Epidermal melanocyte (primary cell): ENCODE measurements around the gene PTK7.

ENCODE experiments used
- DNase-seq: peaks from one replicate; pipeline ENCODE4 v3.0.0; 2011; ENCODE audit warnings: low spot score; ENCODE audit not compliant: insufficient read length

The PTK7 gene

DNA sequence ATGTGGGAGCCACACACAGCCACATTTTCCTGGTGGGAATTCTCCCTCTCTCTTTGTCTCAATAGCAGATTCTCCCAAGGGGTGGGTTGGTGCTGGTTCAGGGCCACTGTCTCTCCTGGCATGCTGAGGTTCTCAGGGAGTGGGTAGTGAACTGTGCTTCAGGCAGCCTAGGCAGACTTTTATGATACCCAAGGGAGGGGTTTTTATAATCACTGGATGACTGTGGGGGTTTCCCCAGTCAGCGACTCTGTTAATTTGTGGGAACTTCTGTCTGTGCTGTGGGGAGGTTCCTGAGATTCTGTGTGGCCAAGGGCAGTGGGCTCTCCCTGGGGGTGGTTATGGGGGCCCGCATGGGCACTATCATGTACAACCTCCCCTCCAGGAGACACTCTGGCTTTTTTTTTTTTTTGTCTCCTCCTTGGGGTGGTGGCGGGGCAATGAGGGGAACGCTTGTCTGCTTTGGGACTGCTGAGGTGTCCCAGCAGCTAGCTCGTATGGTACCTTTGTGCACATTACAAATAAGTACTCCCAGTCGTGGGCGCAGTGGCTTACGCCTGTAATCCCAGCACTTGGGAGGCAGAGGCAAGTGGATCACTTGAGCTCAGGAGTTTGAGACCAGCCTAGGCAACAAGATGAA is 10.0 kb downstream of the PTK7 start:
- no peak for DNase-seq

DNA sequence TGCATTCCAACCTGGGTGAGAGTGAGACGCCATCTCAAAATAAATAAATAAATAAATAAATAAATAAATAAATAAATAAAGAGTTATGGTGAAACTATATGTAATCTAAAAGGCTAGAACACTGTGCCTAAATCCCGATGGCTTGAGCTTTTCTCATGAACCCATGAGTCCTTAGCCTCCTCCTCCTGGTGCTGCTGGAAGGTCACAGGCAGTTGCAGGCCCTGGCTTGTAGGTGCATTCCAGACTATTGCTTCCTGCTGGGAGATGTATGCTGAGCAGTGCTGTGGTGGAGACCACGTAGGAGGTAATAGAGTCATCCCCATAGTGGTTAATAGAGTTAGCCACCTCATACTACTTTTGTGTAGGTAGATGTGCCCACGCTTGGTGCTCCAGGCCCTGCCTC is 12.5 kb downstream of the PTK7 start:
- DNase-seq, result no peak

DNA sequence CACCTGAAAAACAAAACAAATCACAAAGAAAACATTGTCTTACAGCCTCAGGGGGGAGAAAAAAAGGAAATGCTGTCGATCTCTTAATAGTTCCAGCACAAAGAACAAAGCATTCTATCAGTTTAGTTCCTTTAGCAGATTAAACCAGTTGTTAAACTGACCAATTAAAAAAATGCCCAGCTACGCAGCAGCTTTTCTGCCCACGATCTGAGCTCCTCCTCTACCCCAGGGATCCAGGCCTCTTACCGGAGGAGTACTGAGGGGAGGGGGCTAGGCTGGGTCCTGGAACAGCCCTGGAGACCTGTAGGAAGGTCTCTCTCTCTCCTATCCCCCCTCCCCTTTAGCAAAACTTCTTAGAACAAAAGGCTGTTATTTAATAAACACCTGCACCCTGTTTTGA is 13.4 kb downstream of the PTK7 start:
- DNase-seq, result no peak

DNA sequence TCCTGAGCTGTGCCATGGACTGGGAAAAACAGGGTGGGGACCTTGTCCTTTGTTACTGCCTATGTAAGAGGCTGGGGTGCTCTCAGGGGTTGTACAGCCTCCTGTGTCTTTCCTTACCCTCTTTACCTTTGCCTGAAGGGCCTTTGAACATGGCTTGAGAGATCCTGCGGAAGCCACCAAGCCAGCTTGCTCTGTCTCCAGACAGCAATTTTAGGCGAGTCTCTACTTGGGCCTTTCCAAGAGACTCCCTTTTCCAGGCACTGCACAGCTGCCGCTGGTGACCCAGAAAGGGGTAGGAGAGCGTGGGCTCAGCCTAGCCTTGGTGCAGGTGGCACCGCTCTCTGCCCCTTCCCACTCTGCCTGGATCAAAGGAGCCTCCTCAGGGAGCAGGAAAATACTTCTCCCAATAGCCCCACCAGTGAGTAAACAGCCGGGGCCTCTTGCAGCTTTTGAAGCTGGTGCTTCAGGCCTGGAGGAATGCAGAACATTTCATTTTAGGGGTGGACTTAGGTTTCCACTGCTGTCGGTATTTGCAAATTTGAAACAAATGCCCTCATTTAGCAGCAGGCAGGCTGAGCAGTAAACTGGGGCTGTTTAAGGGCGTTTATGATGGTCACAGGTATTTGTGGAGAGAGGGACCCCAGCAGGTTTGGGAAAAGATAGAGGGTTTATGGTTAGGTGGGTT is 13.9 kb downstream of the PTK7 start:
- no peak for DNase-seq

DNA sequence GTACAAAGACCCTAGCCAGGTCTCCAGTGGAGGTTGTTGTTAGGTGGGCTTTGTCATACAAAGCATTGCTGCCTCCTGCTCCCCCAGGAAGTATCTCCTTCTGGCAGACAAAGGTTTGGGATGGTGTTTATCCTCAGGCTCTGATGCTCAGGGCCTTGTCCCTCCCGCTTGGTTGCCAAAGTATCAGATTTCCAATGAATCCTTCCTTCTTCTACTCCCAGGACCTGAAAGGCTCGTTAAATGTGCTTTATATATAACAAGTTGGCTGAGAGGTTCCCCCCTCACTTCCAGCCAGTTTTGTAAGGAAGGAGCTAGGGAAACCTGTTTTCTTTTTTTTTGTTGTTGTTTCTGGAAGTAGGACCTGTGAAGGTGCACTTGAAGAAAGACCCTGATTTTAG is 14.4 kb downstream of the PTK7 start:
- no peak for DNase-seq

DNA sequence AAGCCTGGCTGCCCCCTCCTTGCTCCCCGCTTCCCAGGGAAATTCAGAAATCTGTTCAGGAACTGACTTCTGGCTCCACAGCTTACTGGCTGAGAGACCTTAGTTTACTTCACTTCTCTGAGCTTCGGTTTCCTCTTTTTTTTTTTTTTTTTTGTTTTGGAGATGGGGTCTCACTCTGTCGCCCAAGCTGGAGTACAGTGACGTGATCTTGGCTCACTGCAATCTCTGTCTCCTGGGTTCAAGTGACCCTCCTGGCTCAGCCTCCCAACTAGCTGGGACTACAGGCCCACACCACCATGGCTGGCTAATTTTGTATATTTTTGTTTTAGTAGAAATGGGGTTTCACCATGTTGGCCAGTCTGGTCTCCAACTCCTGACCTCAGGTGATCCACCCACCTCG is 14.9 kb downstream of the PTK7 start:
- no peak for DNase-seq

DNA sequence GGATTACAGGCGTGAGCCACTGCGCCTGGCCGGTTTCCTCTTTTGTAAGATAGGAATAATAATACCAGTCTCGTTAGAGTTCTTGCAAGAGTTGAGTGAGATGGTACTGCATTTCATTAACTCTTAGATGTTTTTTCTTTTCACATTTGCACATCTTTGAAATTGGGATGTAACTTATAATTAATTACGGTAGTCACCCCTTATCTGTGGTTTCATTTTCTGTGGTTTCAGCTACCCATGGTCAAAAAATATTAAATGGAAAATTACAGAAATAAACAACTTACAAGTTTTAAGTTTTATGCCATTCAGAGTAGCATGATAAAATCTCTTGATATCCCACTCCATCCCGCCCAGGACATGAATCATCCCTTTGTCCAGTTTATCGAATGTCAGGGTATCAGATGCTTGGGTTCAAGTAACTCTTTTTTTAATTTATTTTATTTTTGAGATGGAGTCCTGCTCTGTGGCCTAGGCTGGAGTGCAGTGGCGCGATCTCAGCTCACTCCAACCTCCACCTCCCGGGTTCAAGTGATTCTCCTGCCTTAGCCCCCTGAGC is 15.4 kb downstream of the PTK7 start:
- no peak for DNase-seq

DNA sequence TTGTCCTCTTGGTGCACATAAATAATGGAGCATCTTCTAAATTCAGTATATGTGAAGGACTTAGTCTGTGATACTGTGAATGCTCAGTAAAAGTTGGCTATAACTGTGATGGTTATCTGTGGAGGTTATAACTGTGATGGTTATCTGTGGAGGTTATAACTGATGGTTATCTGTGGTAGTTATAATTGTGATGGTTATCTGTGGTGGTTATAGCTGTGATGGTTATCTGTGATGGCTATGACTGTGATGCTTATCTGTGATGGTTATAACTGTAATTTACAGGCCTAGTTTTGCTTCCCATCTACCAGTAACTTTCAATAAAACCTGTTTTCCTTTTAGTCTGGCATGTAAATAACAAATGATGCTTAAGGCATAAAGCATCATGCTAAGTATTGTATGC is 16.5 kb downstream of the PTK7 start:
- no peak for DNase-seq

DNA sequence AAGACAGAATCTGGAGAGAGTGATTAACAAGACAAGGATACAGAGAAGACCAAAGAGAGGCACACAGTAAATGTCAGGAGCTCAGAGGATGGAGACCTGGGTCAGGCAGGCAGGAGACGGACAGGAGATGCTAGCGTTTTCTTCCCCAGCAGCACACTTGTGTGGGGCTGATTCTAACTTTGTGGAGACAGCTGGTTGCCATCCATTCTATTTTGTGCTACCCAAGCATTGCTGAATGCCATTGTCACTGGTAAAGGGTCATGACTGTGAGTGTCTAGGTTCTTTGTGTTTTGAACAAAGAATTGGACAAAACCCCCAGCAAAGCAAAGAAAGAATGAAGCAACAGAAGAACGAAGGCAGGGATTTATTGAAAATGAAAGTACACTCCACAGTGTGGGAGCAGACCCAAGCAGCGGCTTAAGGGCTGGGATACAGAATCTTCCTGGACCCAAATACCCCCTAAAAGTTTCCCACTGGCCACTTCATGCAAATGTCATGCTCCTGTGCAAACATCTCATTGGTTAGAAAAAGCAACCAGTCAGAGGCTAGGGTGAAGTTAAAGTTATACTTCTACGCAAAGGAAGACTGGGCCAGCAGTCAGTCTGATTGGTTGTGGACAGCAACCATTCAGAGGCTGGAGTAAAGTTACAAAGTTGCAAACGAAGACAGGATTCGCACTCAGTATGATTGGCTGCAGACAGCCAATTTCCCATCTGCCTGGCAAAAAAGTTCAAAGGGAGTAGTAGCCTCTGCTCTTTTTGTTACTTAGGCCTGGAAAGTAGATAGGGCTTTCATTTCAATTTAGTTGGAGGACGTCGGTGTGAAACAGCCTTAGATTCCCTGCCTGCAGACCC is 17.5 kb downstream of the PTK7 start:
- no peak for DNase-seq

DNA sequence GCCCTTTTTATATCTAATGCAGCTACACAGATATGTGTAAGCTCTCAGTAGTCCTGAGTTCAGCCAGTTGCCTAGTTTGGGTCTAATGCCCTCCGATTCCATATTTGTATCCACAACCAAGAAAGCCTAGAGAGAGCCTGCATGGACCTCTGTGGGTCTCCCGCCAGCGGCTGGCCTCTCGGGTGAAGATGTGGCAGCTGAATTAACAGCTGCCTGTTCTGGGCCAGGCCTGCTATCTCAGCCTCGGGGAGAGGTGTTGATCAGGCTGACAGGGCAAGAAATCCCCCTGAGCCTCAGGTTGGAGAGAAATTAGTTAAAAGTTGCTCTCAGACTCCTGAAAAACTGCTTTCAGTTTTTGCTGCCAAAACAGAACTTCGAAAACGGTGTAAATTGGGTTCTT is 19.8 kb downstream of the PTK7 start:
- no peak for DNase-seq

DNA sequence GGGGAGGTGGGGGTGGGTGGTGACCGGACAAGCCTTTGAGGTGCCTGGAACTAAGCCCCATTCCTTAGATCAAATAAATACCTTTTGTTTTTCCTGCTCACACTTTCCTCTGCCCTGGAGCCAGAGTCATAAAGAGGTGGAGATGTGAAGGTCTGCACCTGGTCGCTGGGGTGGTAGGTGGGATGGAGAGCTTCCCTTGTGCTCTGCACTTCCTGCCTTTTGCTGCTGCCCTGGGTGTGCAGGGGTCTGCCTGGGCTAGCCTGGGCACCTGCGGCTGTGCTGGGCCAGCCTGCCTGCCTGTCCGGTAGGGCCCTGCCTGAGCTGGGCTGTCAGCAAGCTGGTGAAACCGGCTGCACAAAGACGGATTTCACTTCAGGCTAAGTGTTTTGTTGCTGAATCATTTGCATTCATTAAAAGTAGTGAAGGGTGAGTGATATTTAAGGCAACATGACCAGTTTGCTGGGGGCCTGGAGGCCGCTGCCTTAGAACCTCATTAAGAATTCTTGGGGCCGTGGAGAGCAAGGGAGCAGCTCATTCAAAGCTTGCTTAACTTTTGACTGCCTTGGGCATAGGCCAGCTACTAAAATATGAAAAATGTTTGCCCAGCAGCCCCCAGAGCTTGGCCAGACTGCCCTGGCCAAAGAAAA is 20.5 kb downstream of the PTK7 start:
- peak; percentile 74 for DNase-seq

DNA sequence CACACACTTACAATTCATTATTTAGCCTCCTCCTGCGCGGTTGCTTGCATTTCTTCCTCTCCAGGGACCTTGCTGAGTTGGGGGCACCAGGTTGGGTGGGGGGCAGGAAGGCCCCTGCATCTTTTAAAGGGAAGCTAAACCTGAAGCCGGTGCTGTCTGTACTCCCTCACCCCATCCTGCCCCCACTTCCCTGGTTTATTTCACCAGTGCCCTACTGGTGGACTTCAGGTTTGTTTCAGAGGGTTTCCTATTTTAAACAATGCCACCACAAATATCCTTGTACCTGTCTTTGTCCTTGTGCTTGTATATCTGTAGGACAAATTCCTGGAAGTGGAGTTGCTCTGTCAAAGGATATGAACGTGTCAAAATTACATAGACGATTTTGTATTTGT is 21.0 kb downstream of the PTK7 start:
- no peak for DNase-seq

DNA sequence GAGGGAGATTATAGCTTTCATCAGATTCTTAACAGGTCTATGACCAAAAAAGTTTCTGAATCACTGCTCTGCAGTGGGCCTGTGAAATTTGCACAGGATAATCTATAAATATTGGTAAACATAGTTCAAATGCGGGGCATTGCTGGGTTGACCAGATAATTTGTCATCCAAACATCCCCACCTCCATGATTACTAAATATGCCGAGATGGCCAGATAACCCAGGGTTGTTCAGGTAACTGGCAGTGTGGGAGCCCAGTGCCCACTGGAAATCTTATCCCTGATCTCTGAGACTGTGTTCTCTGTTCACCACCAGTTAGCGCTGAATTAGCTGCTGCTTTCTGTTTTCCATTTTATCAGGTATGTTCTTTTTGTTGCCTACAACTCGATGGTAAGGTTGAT is 21.4 kb downstream of the PTK7 start:
- no peak for DNase-seq

DNA sequence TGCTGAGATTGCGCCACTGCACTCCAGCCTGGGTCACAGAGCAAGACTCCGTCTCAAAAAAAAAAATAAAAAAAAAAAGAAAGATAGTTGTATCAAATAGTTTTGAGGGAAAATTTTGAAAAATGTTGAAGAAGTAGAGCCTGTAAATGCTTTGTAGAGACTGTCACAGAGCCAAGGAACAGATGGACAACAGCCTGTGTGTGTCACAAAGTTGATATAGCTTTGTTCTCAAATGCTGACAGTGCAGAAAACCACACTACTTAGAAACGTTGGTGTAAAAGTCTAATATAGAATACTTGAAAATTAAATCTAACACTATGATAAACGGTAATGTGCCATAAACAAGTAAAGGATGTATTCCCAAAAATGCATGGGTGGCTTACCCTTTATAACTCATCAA is 25.4 kb downstream of the PTK7 start:
- no peak for DNase-seq

DNA sequence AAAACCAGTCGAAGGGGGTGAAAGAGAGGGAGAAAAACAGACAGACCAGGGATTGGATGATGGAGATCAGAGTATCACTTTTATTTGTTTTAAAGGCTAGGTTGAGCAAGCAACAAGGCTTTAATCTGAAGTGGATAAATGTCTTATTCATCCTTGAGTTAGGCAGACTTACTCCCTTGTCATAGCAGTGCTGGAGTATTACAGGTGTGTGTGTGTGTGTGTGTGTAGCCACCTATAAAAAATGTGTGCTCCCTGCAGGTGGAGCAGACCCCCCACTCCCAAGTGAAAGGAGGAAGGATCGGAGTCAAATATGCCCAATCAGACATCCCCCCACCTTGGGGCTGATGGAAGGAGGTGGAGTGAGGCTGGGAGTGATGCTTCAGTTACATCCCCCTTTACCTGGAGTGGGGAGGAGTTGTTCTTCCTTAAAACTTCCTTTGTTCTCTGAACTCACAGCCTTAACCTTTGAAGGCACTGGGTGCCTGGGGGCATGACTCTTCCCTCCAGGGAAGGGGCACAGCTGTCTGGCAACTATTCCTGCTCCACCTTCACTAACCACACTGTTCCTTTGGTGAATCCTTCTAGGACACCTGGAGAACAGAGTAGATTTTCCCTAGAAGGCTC is 27.3 kb downstream of the PTK7 start:
- DNase-seq, result no peak

DNA sequence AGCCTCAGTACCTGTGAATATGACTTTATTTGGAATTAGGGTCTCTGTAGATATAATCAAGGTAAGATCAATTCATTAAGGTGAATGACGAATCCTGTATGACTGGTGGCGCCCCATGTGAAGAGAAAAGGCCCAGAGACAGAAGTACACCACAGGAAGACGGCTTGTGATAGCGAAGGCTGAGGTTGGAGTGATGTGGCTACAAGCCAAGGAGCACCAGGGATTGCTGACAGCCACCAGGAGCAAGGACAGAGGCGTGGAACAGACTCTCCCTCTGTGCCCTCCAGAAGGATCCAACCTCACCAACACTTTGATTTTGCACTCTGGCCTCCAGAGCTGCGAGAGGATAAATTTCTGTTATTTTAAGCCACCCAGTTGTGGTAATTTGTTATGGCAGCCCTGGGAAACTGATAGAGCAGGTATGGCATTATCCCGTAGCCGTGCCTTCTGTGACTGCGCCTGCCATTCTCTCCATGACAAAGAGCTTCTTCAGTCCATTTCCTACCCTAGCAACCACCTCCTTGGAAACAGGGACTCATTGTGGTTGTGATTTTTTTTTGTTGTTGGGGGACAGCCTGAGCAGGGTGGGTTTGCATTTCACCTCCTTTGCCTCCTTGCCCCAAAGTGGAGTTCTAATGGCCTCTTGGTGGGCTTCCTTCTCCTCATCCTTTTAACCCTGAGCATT is 29.6 kb downstream of the PTK7 start:
- no peak for DNase-seq

DNA sequence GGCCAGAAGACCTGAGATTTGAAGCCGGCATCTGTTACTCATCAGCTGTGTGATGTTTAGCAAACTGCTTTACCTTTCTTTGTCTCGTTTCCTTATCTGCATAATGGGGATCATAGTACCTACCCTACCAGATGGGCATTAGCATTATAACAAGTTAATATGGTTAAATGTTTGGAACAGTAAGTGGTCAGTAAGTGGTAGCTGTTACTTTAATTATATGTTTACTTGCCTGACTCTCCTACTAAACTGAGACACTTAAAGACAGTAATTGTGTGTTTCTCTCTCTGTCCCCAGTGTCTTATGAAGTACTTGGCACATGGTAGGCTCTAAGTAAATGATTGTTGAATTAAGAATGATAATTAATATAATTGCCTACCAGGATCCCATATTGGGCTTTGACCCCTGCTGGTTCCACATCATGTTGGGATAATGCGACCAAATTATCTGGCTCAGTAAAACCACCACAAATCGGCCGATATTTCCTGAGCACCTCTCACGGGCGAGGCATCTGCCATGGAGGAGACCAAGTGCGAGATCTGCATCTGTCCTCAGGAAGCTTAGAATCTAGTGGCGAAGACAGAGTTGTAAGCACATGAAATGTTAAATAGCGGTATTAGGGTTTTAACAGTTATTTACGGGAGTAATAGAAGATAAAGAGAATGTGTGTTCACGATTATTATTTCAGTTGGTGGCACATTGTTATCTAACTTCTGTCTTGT is 31.4 kb downstream of the PTK7 start:
- no peak for DNase-seq

DNA sequence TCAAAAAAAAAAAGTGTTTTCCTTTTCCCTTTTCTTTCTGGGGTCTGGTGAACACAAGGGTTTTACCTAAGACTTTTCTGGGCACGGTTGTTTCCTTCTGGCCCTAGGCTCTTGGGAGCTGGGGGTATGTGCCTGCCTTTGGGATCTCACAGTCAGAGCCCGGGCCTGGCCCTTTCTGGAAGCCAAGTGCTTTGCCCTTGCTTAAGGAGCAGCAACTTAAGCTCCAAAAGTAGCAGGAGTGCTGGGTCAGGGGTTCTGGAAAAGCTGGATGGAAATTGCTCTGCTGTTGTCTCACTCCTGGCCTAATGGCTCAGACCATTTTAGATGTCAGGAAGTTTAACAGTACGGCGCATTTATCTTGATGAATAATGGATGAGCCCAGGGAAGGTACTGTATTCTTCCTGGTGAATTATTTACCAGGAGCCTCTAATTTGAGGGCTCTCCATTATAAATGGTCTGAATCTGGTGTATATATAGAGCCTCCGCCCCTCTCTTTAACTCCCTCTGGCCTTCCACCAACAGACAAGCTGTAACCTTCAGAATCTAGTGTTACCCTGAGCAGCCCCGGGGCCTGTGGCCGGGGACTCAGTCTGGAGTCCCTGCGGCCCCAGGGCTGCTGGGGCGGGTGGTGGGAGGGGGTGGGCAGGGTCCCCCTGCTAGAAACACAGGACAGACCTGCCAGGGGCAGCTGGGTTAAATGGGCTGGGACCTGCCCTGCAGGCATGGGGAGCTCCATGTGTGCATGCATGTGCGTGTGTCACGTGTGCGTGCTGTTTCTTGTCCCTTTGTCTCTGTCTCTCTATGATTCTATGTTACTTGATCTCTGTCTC is 37.5 kb downstream of the PTK7 start:
- no peak for DNase-seq

DNA sequence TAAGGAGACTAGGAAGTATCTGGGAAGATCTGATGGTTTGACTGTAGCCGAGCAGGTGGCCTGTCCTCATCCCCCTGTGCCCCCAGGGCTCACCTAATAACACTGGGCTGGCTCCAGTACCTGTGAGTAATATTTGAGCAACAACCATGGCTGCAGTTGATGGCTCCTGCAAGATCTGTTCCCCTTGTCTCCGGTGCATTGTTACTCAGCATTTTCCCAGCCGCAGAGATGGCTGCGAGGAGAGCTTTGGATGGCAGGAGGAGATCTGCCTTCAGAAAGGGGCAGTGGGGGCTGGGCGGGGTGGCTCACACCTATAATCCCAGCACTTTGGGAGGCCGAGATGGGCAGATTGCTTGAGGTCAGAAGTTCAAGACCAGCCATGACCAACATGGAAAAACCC is 39.3 kb downstream of the PTK7 start:
- DNase-seq, result no peak
